Kidney epithelial cell (primary cell): Measurements from ENCODE around the gene CDYL. TPM values are rescaled to one million over a fixed set of nuclear protein-coding genes. Genes with fewer than 3 reads are reported as not detected.

Experiments
- DNase-seq: peaks from one replicate; pipeline ENCODE4 v3.0.0-alpha.2; 2010; ENCODE audit warnings: low read depth
- H3K27me3 ChIP-seq: 2 replicates; pipeline ENCODE4 v1.6.0; 2011; ENCODE audit warnings: low read length; ENCODE audit not compliant: control insufficient read depth, insufficient read depth
- H3K36me3 ChIP-seq: 2 replicates; pipeline ENCODE4 v1.5.1; 2011; ENCODE audit warnings: low read length; ENCODE audit not compliant: control insufficient read depth, insufficient read depth
- H3K4me3 ChIP-seq: 2 replicates; pipeline ENCODE4 v1.5.1; 2011; ENCODE audit warnings: low read depth, mild to moderate bottlenecking, control low read depth, low read length
- CTCF ChIP-seq: IDR thresholded peaks from 2 replicates; pipeline ENCODE4 v1.5.1; 2011; ENCODE audit warnings: mild to moderate bottlenecking, moderate library complexity, low read length, control low read depth, inconsistent platforms; ENCODE audit not compliant: insufficient read depth, poor library complexity, severe bottlenecking
- total RNA-seq: library from RNA; depleted of rRNA; stranded (reverse); fragments of >200 nt; gene quantifications from 2 replicates; pipeline ENCODE4 v1.2.3, GENCODE V29; 2015

CDYL gene
- total RNA-seq, 1 donor from 2014 or later, result 46.7 TPM

DNA sequence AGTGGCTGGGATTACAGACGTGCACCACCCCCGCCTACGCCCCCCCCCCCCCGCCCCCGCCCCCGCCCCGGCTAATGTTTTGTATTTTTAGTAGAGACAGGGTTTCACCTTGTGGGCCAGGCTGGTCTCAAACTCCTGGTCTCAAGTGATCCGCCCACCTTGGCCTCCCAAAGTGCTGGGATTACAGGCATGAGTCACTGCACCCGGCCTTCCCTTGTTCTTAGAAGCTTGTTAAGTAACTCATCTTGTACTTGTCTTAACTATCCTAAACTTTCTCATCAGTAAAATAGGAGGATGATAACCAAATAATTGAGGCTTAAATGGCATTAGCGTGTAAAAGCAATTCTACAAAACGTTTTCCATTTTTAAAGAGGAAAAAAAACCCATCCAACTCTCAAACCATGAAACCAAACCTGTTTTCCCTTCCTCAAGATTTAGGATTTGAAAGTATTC, 4.2 kb downstream of the CDYL start:
- H3K27me3 ChIP-seq, result no peaks in the 10 kb centered on the region
- no peaks in the 10 kb centered on the region for H3K36me3 ChIP-seq
- H3K4me3 ChIP-seq, result no peak overlapping the region
- DNase-seq, result no peak
- TF ChIP-seq CTCF, result no peak

- DNase-seq, result no peak
- Histone ChIP-seq H3K4me3 (no peak overlapping the region), H3K36me3 (no peaks in the 10 kb centered on the region), H3K27me3 (no peaks in the 10 kb centered on the region)
- TF ChIP-seq CTCF, result no peak
Measured at GRCh38 chr6:4781426-4781825, 5.2 kb downstream of the CDYL start.

DNA sequence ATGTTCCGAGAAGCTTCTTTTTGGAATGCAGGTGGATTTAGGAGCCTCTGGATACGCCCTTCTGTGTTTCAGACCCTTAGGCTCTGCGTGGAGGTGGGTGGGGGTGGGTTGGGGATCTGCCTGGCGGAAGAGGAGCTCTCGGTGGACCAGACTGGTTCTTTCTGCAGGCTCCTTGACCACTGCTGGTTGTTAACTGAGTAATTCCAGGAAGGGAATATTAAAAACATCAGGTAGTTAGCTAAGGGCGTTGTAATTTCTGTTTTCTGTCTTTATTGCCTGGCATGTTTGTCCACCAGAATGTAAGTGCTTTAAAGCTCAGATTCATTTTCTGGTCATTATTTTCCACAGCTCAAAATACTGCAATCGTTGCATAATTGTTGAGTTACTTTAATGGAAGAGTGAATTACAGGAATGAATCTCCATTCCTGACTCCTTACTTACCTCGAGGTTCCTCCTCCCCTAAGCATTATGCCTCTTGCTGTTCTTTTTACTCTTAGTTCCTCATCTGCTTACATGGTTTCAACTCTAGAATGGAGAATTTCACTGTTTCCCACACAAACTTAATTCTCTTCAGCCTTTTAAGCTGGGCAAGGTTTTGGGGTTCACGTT, 5.9 kb downstream of the CDYL start:
- H3K27me3 ChIP-seq, result no peaks in the 10 kb centered on the region
- no peak for DNase-seq
- TF ChIP-seq CTCF, result no peak
- no peak overlapping the region for H3K4me3 ChIP-seq
- H3K36me3 ChIP-seq, result no peaks in the 10 kb centered on the region

- TF ChIP-seq CTCF, result no peak
- no peak for DNase-seq
Measured at GRCh38 chr6:4786996-4787395, 10.8 kb downstream of the CDYL start.

DNA sequence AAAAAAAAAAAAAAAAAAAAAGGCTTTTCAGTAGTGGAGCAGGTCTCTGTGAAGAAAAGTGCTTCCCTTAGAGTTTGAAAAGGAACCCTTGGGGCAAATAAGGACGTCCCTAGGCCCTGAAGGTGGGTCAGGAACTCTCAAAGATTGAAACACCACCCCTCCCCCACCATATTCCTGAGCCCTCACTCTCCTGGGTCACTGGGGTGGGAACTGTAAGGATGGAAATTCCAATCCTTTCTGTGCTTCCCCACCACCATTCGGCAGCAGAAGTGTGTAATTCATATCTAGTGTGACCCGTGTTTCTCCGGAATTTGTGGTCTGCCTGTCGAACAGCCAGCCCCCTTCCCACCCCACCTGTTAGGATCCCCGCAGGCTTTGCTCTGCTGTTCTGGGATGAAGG, 12.3 kb downstream of the CDYL start:
- Histone ChIP-seq H3K36me3 (no peaks in the 10 kb centered on the region), H3K27me3 (no peaks in the 10 kb centered on the region), H3K4me3 (no peak overlapping the region)
- TF ChIP-seq CTCF, result no peak
- DNase-seq, result no peak

More at GRCh38 chr6:4786996-4787395, 10.8 kb downstream of the CDYL start:
- H3K27me3 ChIP-seq, result no peaks in the 10 kb centered on the region
- H3K4me3 ChIP-seq, result no peak overlapping the region
- H3K36me3 ChIP-seq, result no peaks in the 10 kb centered on the region

DNA sequence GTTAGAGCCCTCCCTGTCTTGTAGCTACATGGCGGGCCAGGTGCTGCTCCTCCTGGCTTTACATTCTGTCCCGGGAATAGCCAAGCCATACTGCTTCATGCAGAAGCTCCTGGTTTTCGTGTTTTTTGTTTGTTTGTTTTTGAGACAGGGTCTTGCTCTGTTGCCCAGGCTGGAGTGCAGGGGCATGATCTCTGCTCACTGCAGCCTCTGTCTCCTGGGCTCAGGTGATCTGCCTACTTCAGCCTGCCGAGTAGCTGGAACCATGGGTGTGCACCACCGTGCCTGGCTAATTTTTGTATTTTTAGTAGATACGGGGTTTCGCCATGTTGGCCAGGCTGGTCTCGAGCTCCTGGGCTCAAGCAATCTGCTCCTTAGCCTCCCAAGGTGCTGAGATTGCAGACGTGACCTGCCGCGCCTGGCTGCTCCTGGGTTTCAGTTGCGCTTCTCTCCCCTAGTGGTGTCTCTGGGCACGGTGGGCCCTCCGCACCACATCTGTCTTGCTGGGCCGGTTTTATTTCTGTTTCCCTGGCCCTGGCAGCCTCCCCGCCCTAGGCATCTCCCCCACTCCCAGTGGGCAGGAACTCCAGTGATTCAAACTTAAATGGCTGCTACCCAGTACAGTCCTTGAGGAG, 12.9 kb downstream of the CDYL start:
- Histone ChIP-seq H3K27me3 (no peaks in the 10 kb centered on the region), H3K36me3 (no peaks in the 10 kb centered on the region), H3K4me3 (no peak overlapping the region)
- no peak for DNase-seq
- TF ChIP-seq CTCF, result no peak
